H9 (cell line): ENCODE results near the gene TFRC. TPM values are rescaled to one million over a fixed set of nuclear protein-coding genes. Genes with fewer than 3 reads are reported as not detected.

Experiments
- DNase-seq: peaks from one replicate; pipeline ENCODE4 v3.0.0-alpha.2; 2017
- H2AFZ ChIP-seq: one replicate; pipeline ENCODE4 v1.6.1; 2013; ENCODE audit warnings: mild to moderate bottlenecking, low read length, control low read depth, moderate library complexity
- H2AK5ac ChIP-seq: 2 replicates; pipeline ENCODE4 v1.6.1; 2013; ENCODE audit warnings: low read length, control low read depth, mixed read lengths; ENCODE audit not compliant: insufficient read length
- H2BK120ac ChIP-seq: one replicate; pipeline ENCODE4 v1.6.1; 2013; ENCODE audit warnings: low read depth, mild to moderate bottlenecking, low read length, control low read depth, inconsistent platforms; ENCODE audit not compliant: poor library complexity, severe bottlenecking
- H2BK12ac ChIP-seq: 2 replicates; pipeline ENCODE4 v1.6.1; 2013; ENCODE audit warnings: low read length, control low read depth, mixed read lengths, low read depth; ENCODE audit not compliant: insufficient read length
- H2BK15ac ChIP-seq: 2 replicates; pipeline ENCODE4 v1.6.1; 2013; ENCODE audit warnings: low read depth, low read length, control low read depth
- H2BK20ac ChIP-seq: one replicate; pipeline ENCODE4 v1.6.1; 2013; ENCODE audit warnings: low read depth, mild to moderate bottlenecking, low read length, control low read depth, inconsistent platforms; ENCODE audit not compliant: poor library complexity, severe bottlenecking
- H2BK5ac ChIP-seq: 2 replicates; pipeline ENCODE4 v1.6.1; 2013; ENCODE audit warnings: low read length, control low read depth, mixed read lengths; ENCODE audit not compliant: insufficient read length
- H3K14ac ChIP-seq: 2 replicates; pipeline ENCODE4 v1.6.1; 2013; ENCODE audit warnings: low read length, control low read depth; ENCODE audit not compliant: insufficient read depth
- H3K18ac ChIP-seq: 2 replicates; pipeline ENCODE4 v1.6.1; 2013; ENCODE audit warnings: low read depth, mild to moderate bottlenecking, mixed read lengths, low read length, control low read depth; ENCODE audit not compliant: insufficient read length
- H3K23ac ChIP-seq: 2 replicates; pipeline ENCODE4 v1.6.1; 2013; ENCODE audit warnings: low read length, control low read depth, mixed read lengths, low read depth; ENCODE audit not compliant: insufficient read length
- H3K23me2 ChIP-seq: 2 replicates; pipeline ENCODE4 v1.6.1; 2013; ENCODE audit warnings: low read depth, mild to moderate bottlenecking, mixed read lengths, low read length, control low read depth; ENCODE audit not compliant: insufficient read length, poor library complexity, severe bottlenecking
- H3K27ac ChIP-seq: 2 replicates; pipeline ENCODE4 v1.5.1; 2013; ENCODE audit warnings: low read length, control low read depth, mixed read lengths, low read depth; ENCODE audit not compliant: insufficient read length
- H3K27me3 ChIP-seq: 2 replicates; pipeline ENCODE4 v1.6.1; 2013; ENCODE audit warnings: low read length, control low read depth, inconsistent platforms; ENCODE audit not compliant: insufficient read depth
- H3K4ac ChIP-seq: 2 replicates; pipeline ENCODE4 v1.6.1; 2013; ENCODE audit warnings: low read depth, mild to moderate bottlenecking, control low read depth, inconsistent platforms, low read length, moderate library complexity
- H3K4me1 ChIP-seq: 2 replicates; pipeline ENCODE4 v1.6.1; 2013; ENCODE audit warnings: low read length, control low read depth, inconsistent platforms; ENCODE audit not compliant: insufficient read depth
- H3K4me2 ChIP-seq: 2 replicates; pipeline ENCODE4 v1.6.1; 2013; ENCODE audit warnings: low read length, control low read depth, mixed read lengths; ENCODE audit not compliant: insufficient read length, insufficient read depth
- H3K56ac ChIP-seq: 2 replicates; pipeline ENCODE4 v1.6.1; 2013; ENCODE audit warnings: low read depth, mild to moderate bottlenecking, mixed read lengths, low read length, control low read depth; ENCODE audit not compliant: insufficient read length
- H3K79me1 ChIP-seq: 2 replicates; pipeline ENCODE4 v1.6.1; 2013; ENCODE audit warnings: low read depth, mild to moderate bottlenecking, moderate library complexity, low read length, control low read depth, inconsistent platforms; ENCODE audit not compliant: insufficient read depth, poor library complexity, severe bottlenecking
- H3K79me2 ChIP-seq: 2 replicates; pipeline ENCODE4 v1.6.1; 2013; ENCODE audit warnings: low read length, control low read depth, inconsistent platforms; ENCODE audit not compliant: insufficient read depth
- H3K9ac ChIP-seq: 2 replicates; pipeline ENCODE4 v1.6.1; 2013; ENCODE audit warnings: low read length, control low read depth, mixed read lengths; ENCODE audit not compliant: insufficient read length; ENCODE audit errors: extremely low read depth
- H3K9me3 ChIP-seq: one replicate; pipeline ENCODE4 v1.6.1; 2013; ENCODE audit warnings: low read depth, low read length, inconsistent platforms; ENCODE audit not compliant: control insufficient read depth
- H3T11ph ChIP-seq: one replicate; pipeline ENCODE4 v1.6.1; 2013; ENCODE audit warnings: mild to moderate bottlenecking, low read length, control low read depth, inconsistent platforms
- H4K20me1 ChIP-seq: one replicate; pipeline ENCODE4 v1.6.1; 2013; ENCODE audit not compliant: control insufficient read depth, insufficient read length, insufficient read depth
- H4K5ac ChIP-seq: 2 replicates; pipeline ENCODE4 v1.6.1; 2013; ENCODE audit warnings: low read depth, mild to moderate bottlenecking, mixed read lengths, low read length, control low read depth; ENCODE audit not compliant: insufficient read length
- H4K8ac ChIP-seq: replicated peaks from 2 replicates; pipeline ENCODE4 v1.6.1; 2013; ENCODE audit warnings: low read length, control low read depth, mixed read lengths, low read depth; ENCODE audit not compliant: insufficient read length
- H4K91ac ChIP-seq: 2 replicates; pipeline ENCODE4 v1.6.1; 2013; ENCODE audit warnings: low read depth, mild to moderate bottlenecking, moderate library complexity, mixed read lengths, low read length, control low read depth; ENCODE audit not compliant: insufficient read length
- H3K27ac Mint-ChIP-seq, 3 experiments: 2 replicates in 2 of 3; 3 replicates in 1 of 3; pipeline ENCODE4 v1.8.0; 2020 to 2021; ENCODE audit warnings: mixed read lengths in 3 of 3, mild to moderate bottlenecking in 1 of 3, moderate library complexity in 1 of 3
- H3K27me3 Mint-ChIP-seq: 2 replicates; pipeline ENCODE4 v1.8.0; 2021; ENCODE audit warnings: low read depth, mild to moderate bottlenecking, moderate library complexity, mixed read lengths
- H3K36me3 Mint-ChIP-seq, 3 experiments: 2 replicates in 2 of 3; 3 replicates in 1 of 3; pipeline ENCODE4 v1.8.0; 2020 to 2021; ENCODE audit warnings: low read depth in 3 of 3, mixed read lengths in 3 of 3; ENCODE audit not compliant: insufficient read depth in 1 of 3
- H3K4me1 Mint-ChIP-seq, 2 experiments: 2 replicates each; pipeline ENCODE4 v1.8.0; 2020; ENCODE audit warnings: mixed read lengths in 2 of 2
- H3K4me3 Mint-ChIP-seq, 2 experiments: 2 replicates in 1 of 2; 3 replicates in 1 of 2; pipeline ENCODE4 v1.8.0; 2020 to 2021; ENCODE audit warnings: mild to moderate bottlenecking in 2 of 2, mixed read lengths in 2 of 2, moderate library complexity in 1 of 2
- H3K9me3 Mint-ChIP-seq, 2 experiments: 2 replicates in 1 of 2; 3 replicates in 1 of 2; pipeline ENCODE4 v1.8.0; 2020; ENCODE audit warnings: mild to moderate bottlenecking in 2 of 2, mixed read lengths in 2 of 2, moderate library complexity in 1 of 2
- WGBS: extraction: QIAGEN DNeasy Blood & Tissue Kit; methylation state at CpG from one replicate; pipeline ENCODE4 v1.1.7; 2013; ENCODE audit warnings: missing lambda C conversion rate, low lambda C conversion rate, mixed read lengths; ENCODE audit not compliant: insufficient read length; ENCODE audit errors: extremely low coverage; 5-methylcytosine and 5-hydroxymethylcytosine counted together
- total RNA-seq: library from RNA; stranded (reverse); gene quantifications from 2 replicates; pipeline ENCODE4 v1.2.1, GENCODE V29; 2021
- TF ChIP-seq, protein P1 (sequence below): fragments of 200-600 bp; sonication (generic); conservative IDR thresholded peaks from 3 replicates; pipeline ENCODE4 v1.8.0; 2021; ENCODE audit warnings: antibody characterized with exemption, mild to moderate bottlenecking

Gene TFRC
- total RNA-seq, 1 experiment from 2014 or later: 135 TPM

- no peak overlapping the region for H3K4me2 ChIP-seq
- no peak overlapping the region for H2BK12ac ChIP-seq
- no peaks in the 10 kb centered on the region for H3K27me3 ChIP-seq
- WGBS: no CpG with 5 or more reads among the region's 3 CpGs
- H3K27ac Mint-ChIP-seq: no peak overlapping the region
- no peak overlapping the region for H2BK20ac ChIP-seq
- H2AK5ac ChIP-seq: no peak overlapping the region
- H3K79me1 ChIP-seq: no peaks in the 10 kb centered on the region
- no peak overlapping the region for H2AFZ ChIP-seq
- H2BK15ac ChIP-seq: no peak overlapping the region
- no peak overlapping the region for H3K9ac ChIP-seq
- peaks cover 0 to 4% of the 10 kb centered on the region in 2 experiments; a peak in 2 of 4 replicates for H3K4me1 Mint-ChIP-seq
- H3K4ac ChIP-seq: no peak overlapping the region
- no peak overlapping the region for H3K18ac ChIP-seq
- H3K23me2 ChIP-seq: no peaks in the 10 kb centered on the region
- no peak overlapping the region for H3K4me3 Mint-ChIP-seq
- H2BK5ac ChIP-seq: no peak overlapping the region
- no peak overlapping the region for H3K23ac ChIP-seq
- peaks cover 37 to 74% (median 65%) of the 10 kb centered on the region in 3 experiments; a peak in 6 of 7 replicates for H3K36me3 Mint-ChIP-seq
- no peaks in the 10 kb centered on the region for H3K79me2 ChIP-seq
- H4K8ac ChIP-seq: no peak overlapping the region
- no peak for DNase-seq
- H3K14ac ChIP-seq: no peak overlapping the region
- no peaks in the 10 kb centered on the region for H3K27me3 Mint-ChIP-seq
- no peak overlapping the region for H4K91ac ChIP-seq
- no peak overlapping the region for H3K56ac ChIP-seq
- H3K9me3 ChIP-seq: no peaks in the 10 kb centered on the region
- no peak overlapping the region for H4K5ac ChIP-seq
- H2BK120ac ChIP-seq: no peak overlapping the region
- no peaks in the 10 kb centered on the region for H4K20me1 ChIP-seq
- no peak overlapping the region for H3K27ac ChIP-seq
- H3K4me1 ChIP-seq: no peaks in the 10 kb centered on the region
- TF ChIP-seq, protein P1, sequence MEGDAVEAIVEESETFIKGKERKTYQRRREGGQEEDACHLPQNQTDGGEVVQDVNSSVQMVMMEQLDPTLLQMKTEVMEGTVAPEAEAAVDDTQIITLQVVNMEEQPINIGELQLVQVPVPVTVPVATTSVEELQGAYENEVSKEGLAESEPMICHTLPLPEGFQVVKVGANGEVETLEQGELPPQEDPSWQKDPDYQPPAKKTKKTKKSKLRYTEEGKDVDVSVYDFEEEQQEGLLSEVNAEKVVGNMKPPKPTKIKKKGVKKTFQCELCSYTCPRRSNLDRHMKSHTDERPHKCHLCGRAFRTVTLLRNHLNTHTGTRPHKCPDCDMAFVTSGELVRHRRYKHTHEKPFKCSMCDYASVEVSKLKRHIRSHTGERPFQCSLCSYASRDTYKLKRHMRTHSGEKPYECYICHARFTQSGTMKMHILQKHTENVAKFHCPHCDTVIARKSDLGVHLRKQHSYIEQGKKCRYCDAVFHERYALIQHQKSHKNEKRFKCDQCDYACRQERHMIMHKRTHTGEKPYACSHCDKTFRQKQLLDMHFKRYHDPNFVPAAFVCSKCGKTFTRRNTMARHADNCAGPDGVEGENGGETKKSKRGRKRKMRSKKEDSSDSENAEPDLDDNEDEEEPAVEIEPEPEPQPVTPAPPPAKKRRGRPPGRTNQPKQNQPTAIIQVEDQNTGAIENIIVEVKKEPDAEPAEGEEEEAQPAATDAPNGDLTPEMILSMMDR: no peak
- no peak overlapping the region for H3T11ph ChIP-seq
- no peaks in the 10 kb centered on the region for H3K9me3 Mint-ChIP-seq
These were observed 31.3 kb downstream of the TFRC start for GRCh38 chr3:196050597-196050996.
